ENCODE measurements around the gene TMEM161B. TPM values are rescaled to one million over a fixed set of nuclear protein-coding genes. Genes with fewer than 3 reads are reported as not detected.
A peak's percentile ranks its signal among the peaks of the same experiment; 100 is the strongest.
"Not testable (repeated sequence)": the region's sequence is repeated elsewhere in the genome, so short reads cannot be mapped to it uniquely, and the experiment has no call there.

The TMEM161B gene
- total RNA-seq, 1 donor from 2014 or later = 21.1 TPM

- Mint-ChIP-seq H3K27me3 (no peaks in the 10 kb centered on the region), H3K4me1 (ENCODE audit: low read depth) (peaks cover 21% of the 10 kb centered on the region), H3K27ac (peak overlapping the region; percentile 86), H3K36me3 (ENCODE audit: insufficient read depth) (no peaks in the 10 kb centered on the region), H3K9me3 (ENCODE audit: low read depth) (no peaks in the 10 kb centered on the region), H3K4me3 (ENCODE audit: low read depth) (peak overlapping the region; percentile 33)
- DNase-seq (ENCODE audit: low spot score, unreplicated experiment) = no peak
- no peak for TF ChIP-seq CTCF (IDR thresholded peaks at IDR 0.05; ENCODE audit: unreplicated experiment)
Observed at GRCh38 chr5:88245241-88245892, 23.3 kb downstream of the TMEM161B start.

GRCh38 chr5:88244686-88245085 lies 24.0 kb downstream of the TMEM161B start:
- peak overlapping the region; percentile 86 for H3K27ac Mint-ChIP-seq
- no peaks in the 10 kb centered on the region for H3K27me3 Mint-ChIP-seq
- H3K4me1 Mint-ChIP-seq (ENCODE audit: low read depth) = peaks cover 21% of the 10 kb centered on the region
- no peaks in the 10 kb centered on the region for H3K9me3 Mint-ChIP-seq (ENCODE audit: low read depth)
- no peak overlapping the region for H3K4me3 Mint-ChIP-seq (ENCODE audit: low read depth)
- H3K36me3 Mint-ChIP-seq (ENCODE audit: insufficient read depth) = no peaks in the 10 kb centered on the region
- no peak for TF ChIP-seq CTCF (IDR thresholded peaks at IDR 0.05; ENCODE audit: unreplicated experiment)
- DNase-seq (ENCODE audit: low spot score, unreplicated experiment) = no peak

- not testable (repeated sequence) for H3K36me3 Mint-ChIP-seq (ENCODE audit: insufficient read depth); H3K27ac Mint-ChIP-seq; H3K27me3 Mint-ChIP-seq; H3K4me3 Mint-ChIP-seq (ENCODE audit: low read depth); H3K9me3 Mint-ChIP-seq (ENCODE audit: low read depth); DNase-seq (ENCODE audit: low spot score, unreplicated experiment)
- H3K4me1 Mint-ChIP-seq (ENCODE audit: low read depth) = peaks cover 21% of the 10 kb centered on the region
Observed at GRCh38 chr5:88243493-88243892, 25.2 kb downstream of the TMEM161B start.

- TF ChIP-seq CTCF (IDR thresholded peaks at IDR 0.05; ENCODE audit: unreplicated experiment) = no peak
- Mint-ChIP-seq H3K27me3 (no peaks in the 10 kb centered on the region), H3K9me3 (ENCODE audit: low read depth) (no peaks in the 10 kb centered on the region), H3K27ac (no peak overlapping the region), H3K4me1 (ENCODE audit: low read depth) (peaks cover 2% of the 10 kb centered on the region), H3K4me3 (ENCODE audit: low read depth) (no peak overlapping the region), H3K36me3 (ENCODE audit: insufficient read depth) (peaks cover 5% of the 10 kb centered on the region)
- no peak for DNase-seq (ENCODE audit: low spot score, unreplicated experiment)
Observed at GRCh38 chr5:88238732-88239131, 29.9 kb downstream of the TMEM161B start.

- Mint-ChIP-seq H3K4me3 (ENCODE audit: low read depth) (no peak overlapping the region), H3K9me3 (ENCODE audit: low read depth) (peaks cover 3% of the 10 kb centered on the region), H3K36me3 (ENCODE audit: insufficient read depth) (peaks cover 7% of the 10 kb centered on the region), H3K27ac (no peak overlapping the region), H3K4me1 (ENCODE audit: low read depth) (no peaks in the 10 kb centered on the region), H3K27me3 (no peaks in the 10 kb centered on the region)
- TF ChIP-seq CTCF (IDR thresholded peaks at IDR 0.05; ENCODE audit: unreplicated experiment) = no peak
- no peak for DNase-seq (ENCODE audit: low spot score, unreplicated experiment)
Observed at GRCh38 chr5:88236866-88237642, 31.6 kb downstream of the TMEM161B start.

All from progenitor cell of endocrine pancreas (in vitro differentiated cells).